ENCODE results near the gene CLDN3.
"Not testable (repeated sequence)": the region's sequence is repeated elsewhere in the genome, so short reads cannot be mapped to it uniquely, and the experiment has no call there.

DNA sequence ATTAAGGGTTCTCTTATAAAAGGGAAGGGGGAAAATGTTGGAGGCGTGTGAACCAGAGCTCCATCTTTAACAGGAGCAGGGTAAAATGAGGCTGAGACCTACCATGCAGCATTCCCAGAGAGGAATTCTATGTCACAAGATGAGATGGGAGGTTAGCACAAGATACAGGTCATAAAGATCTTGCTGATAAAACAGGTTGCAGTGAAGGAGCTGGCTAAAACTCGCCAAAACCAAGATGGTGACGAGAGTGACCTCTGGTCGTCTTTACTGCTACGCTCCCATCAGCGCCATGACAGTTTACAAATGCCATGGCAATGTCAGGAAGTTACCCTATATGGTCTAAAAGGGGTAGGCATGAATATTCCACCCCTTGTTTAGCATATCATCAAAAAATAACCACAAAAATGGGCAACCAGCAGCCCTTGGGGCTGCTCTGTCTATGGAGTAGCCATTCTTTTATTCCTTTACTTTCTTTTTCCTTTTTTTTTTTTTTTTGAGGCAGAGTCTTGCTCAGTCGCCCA lies 21.2 kb upstream of the CLDN3 start:
- not testable (repeated sequence) for TF ChIP-seq POLR2A (IDR thresholded peaks at IDR 0.05; ENCODE audit: extremely low read depth, insufficient read length); MYC (IDR thresholded peaks at IDR 0.05; ENCODE audit: low read depth, low read length)
- TF ChIP-seq, protein P1, sequence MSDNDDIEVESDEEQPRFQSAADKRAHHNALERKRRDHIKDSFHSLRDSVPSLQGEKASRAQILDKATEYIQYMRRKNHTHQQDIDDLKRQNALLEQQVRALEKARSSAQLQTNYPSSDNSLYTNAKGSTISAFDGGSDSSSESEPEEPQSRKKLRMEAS (IDR thresholded peaks at IDR 0.05; ENCODE audit: low read depth, low read length), result not testable (repeated sequence)
- TF ChIP-seq, protein P2, sequence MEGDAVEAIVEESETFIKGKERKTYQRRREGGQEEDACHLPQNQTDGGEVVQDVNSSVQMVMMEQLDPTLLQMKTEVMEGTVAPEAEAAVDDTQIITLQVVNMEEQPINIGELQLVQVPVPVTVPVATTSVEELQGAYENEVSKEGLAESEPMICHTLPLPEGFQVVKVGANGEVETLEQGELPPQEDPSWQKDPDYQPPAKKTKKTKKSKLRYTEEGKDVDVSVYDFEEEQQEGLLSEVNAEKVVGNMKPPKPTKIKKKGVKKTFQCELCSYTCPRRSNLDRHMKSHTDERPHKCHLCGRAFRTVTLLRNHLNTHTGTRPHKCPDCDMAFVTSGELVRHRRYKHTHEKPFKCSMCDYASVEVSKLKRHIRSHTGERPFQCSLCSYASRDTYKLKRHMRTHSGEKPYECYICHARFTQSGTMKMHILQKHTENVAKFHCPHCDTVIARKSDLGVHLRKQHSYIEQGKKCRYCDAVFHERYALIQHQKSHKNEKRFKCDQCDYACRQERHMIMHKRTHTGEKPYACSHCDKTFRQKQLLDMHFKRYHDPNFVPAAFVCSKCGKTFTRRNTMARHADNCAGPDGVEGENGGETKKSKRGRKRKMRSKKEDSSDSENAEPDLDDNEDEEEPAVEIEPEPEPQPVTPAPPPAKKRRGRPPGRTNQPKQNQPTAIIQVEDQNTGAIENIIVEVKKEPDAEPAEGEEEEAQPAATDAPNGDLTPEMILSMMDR (IDR thresholded peaks at IDR 0.05; ENCODE audit: low read depth, low read length), result not testable (repeated sequence)

Measured in NB4 (cell line).